MM.1S (cell line): Measurements from ENCODE around the gene ACVR2B.
"Not testable (repeated sequence)": the region's sequence is repeated elsewhere in the genome, so short reads cannot be mapped to it uniquely, and the experiment has no call there.

Source experiments
- EZH2 ChIP-seq: fragments of 300-600 bp; sonication (generic); optimal IDR thresholded peaks from 2 replicates; pipeline ENCODE3; 2017; ENCODE audit warnings: low read depth, mild to moderate bottlenecking, antibody characterized with exemption, low read length, mixed read lengths
- EZH2phosphoT487 ChIP-seq: fragments of 300-600 bp; sonication (generic); IDR thresholded peaks from 2 replicates; pipeline ENCODE4 v1.6.1; 2018; ENCODE audit warnings: antibody characterized with exemption, low read length
- TF ChIP-seq, protein P1 (sequence below): fragments of 300-600 bp; sonication (generic); IDR thresholded peaks from 2 replicates; pipeline ENCODE4 v1.5.1; 2016; ENCODE audit warnings: antibody characterized with exemption, low read length, mixed read lengths

DNA sequence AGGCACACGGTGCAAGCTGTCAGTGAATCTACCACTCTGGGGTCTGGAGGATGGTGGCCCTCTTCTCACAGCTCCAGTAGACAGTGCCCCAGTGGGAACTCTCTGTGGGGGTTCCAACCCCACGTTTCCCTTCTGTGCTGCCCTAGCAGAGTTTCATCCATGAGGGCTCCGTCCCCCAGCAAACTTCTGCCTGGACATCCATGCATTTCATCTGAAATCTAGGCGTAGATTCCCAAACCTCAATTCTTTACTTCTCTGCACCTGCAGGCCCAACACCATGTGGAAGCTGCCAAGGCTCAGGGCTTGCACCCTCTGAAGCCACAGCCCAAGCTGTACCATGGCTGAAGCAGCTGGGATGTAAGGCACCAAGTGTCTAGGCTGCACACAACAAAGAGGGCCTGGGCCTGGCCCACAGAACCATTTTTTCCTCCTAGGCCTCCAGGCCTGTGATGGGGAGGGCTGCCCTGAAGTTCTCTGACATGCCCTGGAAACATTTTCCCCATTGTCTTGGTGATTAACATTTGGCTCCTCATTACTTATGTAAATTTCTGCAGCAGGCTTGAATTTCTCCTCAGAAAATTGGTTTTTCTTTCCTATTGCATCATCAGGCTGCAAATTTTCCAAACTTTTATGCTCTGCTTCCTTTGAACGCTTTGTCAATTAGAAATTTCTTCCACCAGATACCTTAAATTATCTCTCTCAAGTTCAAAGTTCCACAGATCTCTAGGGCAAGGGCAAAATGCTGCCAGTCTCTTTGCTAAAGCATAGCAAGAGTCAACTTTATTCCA is 20.6 kb upstream of the ACVR2B start:
- TF ChIP-seq, protein P1, sequence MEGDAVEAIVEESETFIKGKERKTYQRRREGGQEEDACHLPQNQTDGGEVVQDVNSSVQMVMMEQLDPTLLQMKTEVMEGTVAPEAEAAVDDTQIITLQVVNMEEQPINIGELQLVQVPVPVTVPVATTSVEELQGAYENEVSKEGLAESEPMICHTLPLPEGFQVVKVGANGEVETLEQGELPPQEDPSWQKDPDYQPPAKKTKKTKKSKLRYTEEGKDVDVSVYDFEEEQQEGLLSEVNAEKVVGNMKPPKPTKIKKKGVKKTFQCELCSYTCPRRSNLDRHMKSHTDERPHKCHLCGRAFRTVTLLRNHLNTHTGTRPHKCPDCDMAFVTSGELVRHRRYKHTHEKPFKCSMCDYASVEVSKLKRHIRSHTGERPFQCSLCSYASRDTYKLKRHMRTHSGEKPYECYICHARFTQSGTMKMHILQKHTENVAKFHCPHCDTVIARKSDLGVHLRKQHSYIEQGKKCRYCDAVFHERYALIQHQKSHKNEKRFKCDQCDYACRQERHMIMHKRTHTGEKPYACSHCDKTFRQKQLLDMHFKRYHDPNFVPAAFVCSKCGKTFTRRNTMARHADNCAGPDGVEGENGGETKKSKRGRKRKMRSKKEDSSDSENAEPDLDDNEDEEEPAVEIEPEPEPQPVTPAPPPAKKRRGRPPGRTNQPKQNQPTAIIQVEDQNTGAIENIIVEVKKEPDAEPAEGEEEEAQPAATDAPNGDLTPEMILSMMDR = not testable (repeated sequence)
- TF ChIP-seq EZH2phosphoT487, EZH2: not testable (repeated sequence)
